ENCODE data around the gene IFI27L2.

IFI27L2 gene

DNA sequence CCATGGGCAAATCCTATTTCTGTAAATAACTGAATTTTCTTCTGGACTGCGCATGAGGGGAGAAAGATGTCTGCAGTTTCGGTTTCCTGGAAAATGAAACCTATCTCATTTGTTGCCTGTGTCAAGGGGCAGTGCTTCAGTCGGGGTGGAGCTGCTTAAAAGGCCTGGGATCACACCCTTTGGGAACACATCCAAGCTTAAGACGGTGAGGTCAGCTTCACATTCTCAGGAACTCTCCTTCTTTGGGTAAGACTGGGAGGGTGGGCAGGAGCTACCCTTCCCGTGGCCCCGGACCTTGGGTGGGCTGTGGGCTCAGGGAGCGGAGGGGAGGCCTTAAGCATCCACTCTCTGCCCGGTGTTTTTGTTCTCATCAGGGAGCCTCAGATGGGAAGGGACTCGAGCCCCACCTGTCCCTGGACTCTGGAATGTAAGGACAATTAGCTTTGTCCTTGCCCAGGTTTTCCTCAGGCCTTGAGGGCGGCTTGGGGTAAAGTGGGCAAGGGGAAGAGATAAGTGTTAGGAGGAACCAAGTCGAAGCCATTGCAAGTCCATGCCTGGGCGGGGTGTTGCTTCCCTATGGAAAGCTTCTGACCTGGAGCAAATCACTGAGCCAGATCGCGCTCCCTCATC, 18.7 kb downstream of the IFI27L2 start, which contains the start of gene IFI27:
Gene IFI27, plus strand, starts transcription at position 185 of the 630 bp plus-strand sequence.
- no peak within 1 kb of the TSS for H3K4me3 ChIP-seq (ENCODE audit: low read depth, low read length)
- TF ChIP-seq, protein P1, sequence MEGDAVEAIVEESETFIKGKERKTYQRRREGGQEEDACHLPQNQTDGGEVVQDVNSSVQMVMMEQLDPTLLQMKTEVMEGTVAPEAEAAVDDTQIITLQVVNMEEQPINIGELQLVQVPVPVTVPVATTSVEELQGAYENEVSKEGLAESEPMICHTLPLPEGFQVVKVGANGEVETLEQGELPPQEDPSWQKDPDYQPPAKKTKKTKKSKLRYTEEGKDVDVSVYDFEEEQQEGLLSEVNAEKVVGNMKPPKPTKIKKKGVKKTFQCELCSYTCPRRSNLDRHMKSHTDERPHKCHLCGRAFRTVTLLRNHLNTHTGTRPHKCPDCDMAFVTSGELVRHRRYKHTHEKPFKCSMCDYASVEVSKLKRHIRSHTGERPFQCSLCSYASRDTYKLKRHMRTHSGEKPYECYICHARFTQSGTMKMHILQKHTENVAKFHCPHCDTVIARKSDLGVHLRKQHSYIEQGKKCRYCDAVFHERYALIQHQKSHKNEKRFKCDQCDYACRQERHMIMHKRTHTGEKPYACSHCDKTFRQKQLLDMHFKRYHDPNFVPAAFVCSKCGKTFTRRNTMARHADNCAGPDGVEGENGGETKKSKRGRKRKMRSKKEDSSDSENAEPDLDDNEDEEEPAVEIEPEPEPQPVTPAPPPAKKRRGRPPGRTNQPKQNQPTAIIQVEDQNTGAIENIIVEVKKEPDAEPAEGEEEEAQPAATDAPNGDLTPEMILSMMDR (IDR thresholded peaks at IDR 0.05; ENCODE audit: control insufficient read depth, extremely low read depth, insufficient read depth): no peak
- no peak for DNase-seq (ENCODE audit: low read depth)

- no peak overlapping the region for H3K4me3 ChIP-seq (ENCODE audit: low read depth, low read length)
- TF ChIP-seq, protein P1 (IDR thresholded peaks at IDR 0.05; ENCODE audit: control insufficient read depth, extremely low read depth, insufficient read depth): no peak
- DNase-seq (ENCODE audit: low read depth): no peak
These were observed 19.5 kb downstream of the IFI27L2 start for GRCh38 chr14:94109915-94110250.

GRCh38 chr14:94104731-94105130, 24.7 kb downstream of the IFI27L2 start:
- TF ChIP-seq, protein P1 (IDR thresholded peaks at IDR 0.05; ENCODE audit: control insufficient read depth, extremely low read depth, insufficient read depth): no peak

DNA sequence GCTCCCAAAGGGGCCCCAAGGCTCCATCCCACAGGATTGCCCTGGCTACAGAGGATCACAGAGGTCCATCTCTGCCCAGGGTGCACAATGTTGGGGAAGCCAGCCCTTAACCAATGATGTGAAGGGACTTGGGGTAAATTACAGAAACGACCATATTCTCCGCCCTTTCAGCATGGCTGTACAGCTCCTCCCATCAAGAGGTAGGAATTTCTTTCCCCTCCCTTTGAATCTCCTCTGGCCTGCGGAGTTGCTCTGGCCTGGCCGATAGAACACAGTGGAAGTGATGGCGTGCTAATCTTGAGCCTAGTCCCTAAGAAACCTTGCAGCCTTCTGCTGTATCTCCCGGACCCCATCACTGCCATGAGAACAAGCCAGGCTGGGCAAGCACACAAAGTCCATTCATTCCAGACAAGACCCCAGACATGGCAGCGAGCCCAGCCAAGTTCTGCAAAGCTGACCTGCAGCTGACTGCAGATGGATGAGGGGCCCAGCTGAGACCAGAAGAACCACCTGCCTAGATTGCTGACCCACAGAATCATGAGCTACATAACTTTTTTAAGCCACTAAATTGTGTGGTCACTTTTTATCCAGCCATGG, 25.8 kb downstream of the IFI27L2 start:
- DNase-seq (ENCODE audit: low read depth): no peak

More at GRCh38 chr14:94104731-94105130, 24.7 kb downstream of the IFI27L2 start:
- no peak for DNase-seq (ENCODE audit: low read depth)
- no peak overlapping the region for H3K4me3 ChIP-seq (ENCODE audit: low read depth, low read length)

DNA sequence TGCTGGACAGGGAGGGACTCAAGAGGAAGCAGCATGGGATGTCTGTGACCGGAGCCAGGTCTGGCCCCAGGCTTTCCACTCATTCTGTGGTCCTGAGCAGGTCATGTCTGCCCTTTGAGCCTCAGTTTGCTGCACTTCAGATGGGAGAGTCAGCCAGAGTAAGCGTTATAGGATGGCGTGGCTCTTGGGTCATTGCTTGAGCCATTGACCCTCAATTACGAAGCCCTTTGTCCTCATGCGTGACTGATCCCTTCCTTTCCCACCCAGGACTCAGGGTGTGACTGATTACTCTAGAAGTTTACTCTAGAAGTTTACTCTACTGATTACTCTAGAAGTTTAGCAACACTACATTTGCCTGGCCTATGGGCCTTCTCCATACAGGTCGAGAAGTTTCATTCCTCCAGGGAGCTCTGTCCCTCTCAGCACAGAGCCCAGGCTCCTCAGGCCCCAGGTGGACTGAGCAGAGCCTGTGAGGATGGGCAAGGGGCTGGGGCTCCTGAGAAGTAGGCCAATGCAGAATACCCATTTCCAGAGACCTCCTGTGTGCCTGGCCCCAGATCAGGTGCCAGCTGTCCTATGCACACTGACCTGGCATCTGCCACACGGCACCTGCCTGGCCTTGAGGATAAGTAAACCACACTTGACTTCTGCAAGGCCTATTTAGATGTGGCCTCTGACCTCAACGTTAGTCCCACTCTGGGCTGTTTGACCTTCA, 26.5 kb downstream of the IFI27L2 start:
- TF ChIP-seq, protein P1 (IDR thresholded peaks at IDR 0.05; ENCODE audit: control insufficient read depth, extremely low read depth, insufficient read depth): no peak
- H3K4me3 ChIP-seq (ENCODE audit: low read depth, low read length): no peak overlapping the region
- no peak for DNase-seq (ENCODE audit: low read depth)

More for the DNA sequence above, 25.8 kb downstream of the IFI27L2 start:
- H3K4me3 ChIP-seq (ENCODE audit: low read depth, low read length): no peak overlapping the region
- TF ChIP-seq, protein P1 (IDR thresholded peaks at IDR 0.05; ENCODE audit: control insufficient read depth, extremely low read depth, insufficient read depth): no peak

DNA sequence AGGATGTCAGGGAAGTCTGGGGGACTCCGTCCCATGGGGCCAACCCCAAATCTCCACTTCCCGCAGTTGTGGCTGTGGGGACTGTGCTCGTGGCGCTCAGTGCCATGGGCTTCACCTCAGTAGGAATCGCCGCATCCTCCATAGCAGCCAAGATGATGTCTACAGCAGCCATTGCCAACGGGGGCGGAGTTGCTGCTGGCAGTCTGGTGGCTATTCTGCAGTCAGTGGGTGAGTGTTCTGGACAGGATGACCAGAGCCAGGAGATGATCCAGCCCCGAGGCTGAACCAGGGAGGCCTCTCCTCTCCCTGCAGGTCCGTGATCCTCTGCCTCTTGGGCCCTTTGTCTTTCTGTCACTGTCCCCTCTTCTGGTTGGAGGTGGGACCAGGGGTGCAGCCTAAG, 27.7 kb downstream of the IFI27L2 start:
- TF ChIP-seq, protein P1 (IDR thresholded peaks at IDR 0.05; ENCODE audit: control insufficient read depth, extremely low read depth, insufficient read depth): no peak
- no peak overlapping the region for H3K4me3 ChIP-seq (ENCODE audit: low read depth, low read length)
- DNase-seq (ENCODE audit: low read depth): no peak
